Measurements from ENCODE around the gene NHS.

- no peak for TF ChIP-seq CTCF (IDR thresholded peaks at IDR 0.05)
- TF ChIP-seq POLR2A (IDR thresholded peaks at IDR 0.05): no peak
These were observed 57.2 kb downstream of the NHS start for GRCh38 chrX:17432158-17432557.

Data from vagina (tissue), 2 donors.